Activated naive CD4-positive, alpha-beta T cell treated with anti-CD3 and anti-CD28 coated beads, Interleukin-2, amount 50 U/mL, for 24 hours (primary cell): Measurements from ENCODE around the gene OSBPL6.
A peak's percentile ranks its signal among the peaks of the same experiment; 100 is the strongest.
"Not testable (repeated sequence)": the region's sequence is repeated elsewhere in the genome, so short reads cannot be mapped to it uniquely, and the experiment has no call there.

Experiments used
- H3K27ac Mint-ChIP-seq: one replicate; pipeline ENCODE4 v1.8.0; 2021; ENCODE audit warnings: mild to moderate bottlenecking, mixed read lengths
- H3K27me3 Mint-ChIP-seq: one replicate; pipeline ENCODE4 v1.8.0; 2021; ENCODE audit warnings: mixed read lengths
- H3K36me3 Mint-ChIP-seq: one replicate; pipeline ENCODE4 v1.8.0; 2021; ENCODE audit warnings: mixed read lengths
- H3K4me1 Mint-ChIP-seq: one replicate; pipeline ENCODE4 v1.8.0; 2021; ENCODE audit warnings: mixed read lengths
- H3K4me3 Mint-ChIP-seq: one replicate; pipeline ENCODE4 v1.8.0; 2021; ENCODE audit warnings: mild to moderate bottlenecking, mixed read lengths
- H3K9me3 Mint-ChIP-seq: one replicate; pipeline ENCODE4 v1.8.0; 2021; ENCODE audit warnings: mixed read lengths

OSBPL6 gene

GRCh38 chr2:178191004-178191508 is 3.3 kb upstream of the OSBPL6 start:
- H3K4me3 Mint-ChIP-seq, result no peak overlapping the region
- H3K9me3 Mint-ChIP-seq, result no peaks in the 10 kb centered on the region
- no peak overlapping the region for H3K27ac Mint-ChIP-seq
- peaks cover 14% of the 10 kb centered on the region for H3K4me1 Mint-ChIP-seq
- peaks cover 18% of the 10 kb centered on the region for H3K27me3 Mint-ChIP-seq
- no peaks in the 10 kb centered on the region for H3K36me3 Mint-ChIP-seq

- Mint-ChIP-seq H3K36me3 (no peaks in the 10 kb centered on the region), H3K27ac (no peak overlapping the region), H3K4me3 (no peak overlapping the region), H3K9me3 (no peaks in the 10 kb centered on the region), H3K4me1 (peaks cover 14% of the 10 kb centered on the region), H3K27me3 (peaks cover 18% of the 10 kb centered on the region)
Observed at GRCh38 chr2:178191511-178191910, 2.8 kb upstream of the OSBPL6 start.

- Mint-ChIP-seq H3K27ac (no peak overlapping the region), H3K9me3 (no peaks in the 10 kb centered on the region), H3K36me3 (no peaks in the 10 kb centered on the region), H3K27me3 (peaks cover 32% of the 10 kb centered on the region), H3K4me1 (peaks cover 14% of the 10 kb centered on the region), H3K4me3 (peak overlapping the region; percentile 53)
Observed at GRCh38 chr2:178193496-178193822, 853 bp upstream of the OSBPL6 start.

- no peak overlapping the region for H3K27ac Mint-ChIP-seq
- peaks cover 14% of the 10 kb centered on the region for H3K4me1 Mint-ChIP-seq
- H3K4me3 Mint-ChIP-seq, result peak overlapping the region; percentile 77
- H3K27me3 Mint-ChIP-seq, result peaks cover 37% of the 10 kb centered on the region
- no peaks in the 10 kb centered on the region for H3K9me3 Mint-ChIP-seq
- H3K36me3 Mint-ChIP-seq, result no peaks in the 10 kb centered on the region
Observed at GRCh38 chr2:178194600-178195389, 483 bp downstream of the OSBPL6 start.

GRCh38 chr2:178195390-178196166 is 1.3 kb downstream of the OSBPL6 start:
- H3K9me3 Mint-ChIP-seq, result no peaks in the 10 kb centered on the region
- no peaks in the 10 kb centered on the region for H3K36me3 Mint-ChIP-seq
- peaks cover 14% of the 10 kb centered on the region for H3K4me1 Mint-ChIP-seq
- H3K27me3 Mint-ChIP-seq, result peaks cover 39% of the 10 kb centered on the region
- no peak overlapping the region for H3K27ac Mint-ChIP-seq
- peak overlapping the region; percentile 77 for H3K4me3 Mint-ChIP-seq

- Mint-ChIP-seq H3K36me3 (no peaks in the 10 kb centered on the region), H3K27me3 (peaks cover 39% of the 10 kb centered on the region), H3K27ac (no peak overlapping the region), H3K4me3 (no peak overlapping the region), H3K4me1 (peaks cover 15% of the 10 kb centered on the region), H3K9me3 (no peaks in the 10 kb centered on the region)
Observed at GRCh38 chr2:178197791-178198190, 3.5 kb downstream of the OSBPL6 start.

GRCh38 chr2:178198441-178198840 is 4.1 kb downstream of the OSBPL6 start:
- H3K27ac Mint-ChIP-seq, H3K4me3 Mint-ChIP-seq, H3K9me3 Mint-ChIP-seq, H3K36me3 Mint-ChIP-seq: not testable (repeated sequence)
- Mint-ChIP-seq H3K4me1 (peaks cover 19% of the 10 kb centered on the region), H3K27me3 (peaks cover 33% of the 10 kb centered on the region)

GRCh38 chr2:178199334-178199733 is 5.0 kb downstream of the OSBPL6 start:
- Mint-ChIP-seq H3K9me3 (no peaks in the 10 kb centered on the region), H3K27ac (no peak overlapping the region), H3K36me3 (no peaks in the 10 kb centered on the region), H3K4me1 (peaks cover 15% of the 10 kb centered on the region), H3K4me3 (no peak overlapping the region), H3K27me3 (peaks cover 31% of the 10 kb centered on the region)

GRCh38 chr2:178200331-178200730 is 6.0 kb downstream of the OSBPL6 start:
- no peak overlapping the region for H3K4me3 Mint-ChIP-seq
- no peaks in the 10 kb centered on the region for H3K9me3 Mint-ChIP-seq
- H3K27me3 Mint-ChIP-seq, result peaks cover 36% of the 10 kb centered on the region

GRCh38 chr2:178202927-178203326 is 8.6 kb downstream of the OSBPL6 start:
- Mint-ChIP-seq H3K4me1 (peaks cover 6% of the 10 kb centered on the region), H3K27ac (no peak overlapping the region), H3K27me3 (peaks cover 27% of the 10 kb centered on the region), H3K9me3 (no peaks in the 10 kb centered on the region), H3K36me3 (no peaks in the 10 kb centered on the region), H3K4me3 (no peak overlapping the region)

More at GRCh38 chr2:178200331-178200730, 6.0 kb downstream of the OSBPL6 start:
- Mint-ChIP-seq H3K36me3 (no peaks in the 10 kb centered on the region), H3K27ac (no peak overlapping the region), H3K4me1 (peaks cover 13% of the 10 kb centered on the region)

GRCh38 chr2:178204977-178205376 is 10.7 kb downstream of the OSBPL6 start:
- Mint-ChIP-seq H3K4me3 (no peak overlapping the region), H3K27ac (no peak overlapping the region), H3K27me3 (peaks cover 26% of the 10 kb centered on the region), H3K9me3 (no peaks in the 10 kb centered on the region), H3K4me1 (peaks cover 6% of the 10 kb centered on the region), H3K36me3 (no peaks in the 10 kb centered on the region)

GRCh38 chr2:178205853-178206521 is 11.7 kb downstream of the OSBPL6 start:
- H3K9me3 Mint-ChIP-seq, result no peaks in the 10 kb centered on the region
- peaks cover 6% of the 10 kb centered on the region for H3K4me1 Mint-ChIP-seq
- no peaks in the 10 kb centered on the region for H3K36me3 Mint-ChIP-seq
- no peak overlapping the region for H3K4me3 Mint-ChIP-seq
- no peak overlapping the region for H3K27ac Mint-ChIP-seq
- peaks cover 25% of the 10 kb centered on the region for H3K27me3 Mint-ChIP-seq

GRCh38 chr2:178208336-178208735 is 14.0 kb downstream of the OSBPL6 start:
- H3K9me3 Mint-ChIP-seq, result no peaks in the 10 kb centered on the region
- H3K36me3 Mint-ChIP-seq, result no peaks in the 10 kb centered on the region
- H3K4me3 Mint-ChIP-seq, result no peak overlapping the region
- H3K4me1 Mint-ChIP-seq, result no peaks in the 10 kb centered on the region
- H3K27ac Mint-ChIP-seq, result no peak overlapping the region
- H3K27me3 Mint-ChIP-seq, result peaks cover 31% of the 10 kb centered on the region

- no peaks in the 10 kb centered on the region for H3K36me3 Mint-ChIP-seq
- no peak overlapping the region for H3K27ac Mint-ChIP-seq
- H3K27me3 Mint-ChIP-seq, result peaks cover 34% of the 10 kb centered on the region
- no peaks in the 10 kb centered on the region for H3K4me1 Mint-ChIP-seq
- no peak overlapping the region for H3K4me3 Mint-ChIP-seq
- no peaks in the 10 kb centered on the region for H3K9me3 Mint-ChIP-seq
Observed at GRCh38 chr2:178208817-178209216, 14.5 kb downstream of the OSBPL6 start.

GRCh38 chr2:178211460-178211859 is 17.1 kb downstream of the OSBPL6 start:
- no peaks in the 10 kb centered on the region for H3K9me3 Mint-ChIP-seq
- H3K4me3 Mint-ChIP-seq, result no peak overlapping the region
- no peaks in the 10 kb centered on the region for H3K4me1 Mint-ChIP-seq
- H3K27ac Mint-ChIP-seq, result no peak overlapping the region
- peaks cover 30% of the 10 kb centered on the region for H3K27me3 Mint-ChIP-seq
- H3K36me3 Mint-ChIP-seq, result no peaks in the 10 kb centered on the region

GRCh38 chr2:178211943-178212342 is 17.6 kb downstream of the OSBPL6 start:
- no peaks in the 10 kb centered on the region for H3K36me3 Mint-ChIP-seq
- H3K27me3 Mint-ChIP-seq, result peaks cover 30% of the 10 kb centered on the region
- H3K27ac Mint-ChIP-seq, result no peak overlapping the region
- no peaks in the 10 kb centered on the region for H3K4me1 Mint-ChIP-seq
- no peak overlapping the region for H3K4me3 Mint-ChIP-seq
- no peaks in the 10 kb centered on the region for H3K9me3 Mint-ChIP-seq
